HG02884 (cell line): ENCODE results near the gene PDE10A.

Source experiments
- ATAC-seq: cut with Tn5 transposase; IDR thresholded peaks from one replicate; pipeline ENCODE4 v1.9.1; 2021; ENCODE audit warnings: mild to moderate bottlenecking, moderate library complexity; ENCODE audit not compliant: unreplicated experiment

PDE10A gene

GRCh38 chr6:165678904-165679303 is 15.9 kb upstream of the PDE10A start:
- no peak for ATAC-seq

- no peak for ATAC-seq
These were observed 15.4 kb upstream of the PDE10A start for GRCh38 chr6:165678429-165678828.

- ATAC-seq, result no peak
These were observed 14.1 kb upstream of the PDE10A start for GRCh38 chr6:165677091-165677490.

GRCh38 chr6:165676435-165677068 is 13.5 kb upstream of the PDE10A start:
- ATAC-seq, result no peak

GRCh38 chr6:165675120-165675519 is 12.1 kb upstream of the PDE10A start:
- no peak for ATAC-seq

GRCh38 chr6:165674155-165675029 is 11.4 kb upstream of the PDE10A start:
- no peak for ATAC-seq

GRCh38 chr6:165671222-165671768 is 8.3 kb upstream of the PDE10A start:
- no peak for ATAC-seq

GRCh38 chr6:165668951-165669350 is 5.9 kb upstream of the PDE10A start:
- ATAC-seq, result no peak

- ATAC-seq, result no peak
These were observed 2.3 kb upstream of the PDE10A start for GRCh38 chr6:165665384-165665672.

- no peak for ATAC-seq
These were observed 1.7 kb upstream of the PDE10A start for GRCh38 chr6:165664559-165665383.

GRCh38 chr6:165663736-165664558 is 906 bp upstream of the PDE10A start:
- no peak for ATAC-seq

GRCh38 chr6:165663377-165663735 is 315 bp upstream of the PDE10A start:
- ATAC-seq, result no peak

- no peak for ATAC-seq
These were observed 846 bp downstream of the PDE10A start for GRCh38 chr6:165662041-165662748.

GRCh38 chr6:165661664-165662025 is 1.4 kb downstream of the PDE10A start:
- no peak for ATAC-seq

- ATAC-seq, result no peak
These were observed 2.0 kb downstream of the PDE10A start for GRCh38 chr6:165660857-165661663.

GRCh38 chr6:165659945-165660856 is 2.8 kb downstream of the PDE10A start:
- ATAC-seq, result no peak

- ATAC-seq, result no peak
These were observed 4.5 kb downstream of the PDE10A start for GRCh38 chr6:165658395-165659058.

GRCh38 chr6:165657325-165657680 is 5.7 kb downstream of the PDE10A start:
- ATAC-seq, result no peak
